GM21529 (cell line): ENCODE measurements around the gene DENND6A.
"Not testable (repeated sequence)": the region's sequence is repeated elsewhere in the genome, so short reads cannot be mapped to it uniquely, and the experiment has no call there.

Experiments used
- ATAC-seq: cut with Tn5 transposase; IDR thresholded peaks from one replicate; pipeline ENCODE4 v1.9.1; 2021; ENCODE audit not compliant: unreplicated experiment

The DENND6A gene

DNA sequence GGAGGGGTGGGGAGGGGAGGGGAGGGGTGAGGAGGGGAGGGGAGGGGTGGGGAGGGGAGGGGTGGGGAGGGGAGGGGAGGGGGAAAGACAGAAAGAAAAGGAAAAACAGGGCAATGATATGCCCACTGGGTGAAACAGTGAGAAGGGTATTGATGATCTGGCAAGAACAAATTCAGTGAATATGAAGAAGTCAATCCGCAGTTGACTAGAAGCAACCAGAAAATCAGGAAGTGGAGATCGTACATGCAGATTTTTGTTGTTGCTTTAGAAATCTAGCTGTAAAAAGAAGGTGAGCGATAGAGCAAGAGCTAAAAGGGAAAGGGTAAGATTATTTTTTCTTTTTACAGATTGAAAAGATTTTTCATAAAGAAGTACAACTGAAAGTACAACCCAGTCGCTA is 48.1 kb downstream of the DENND6A start:
- no peak for ATAC-seq

DNA sequence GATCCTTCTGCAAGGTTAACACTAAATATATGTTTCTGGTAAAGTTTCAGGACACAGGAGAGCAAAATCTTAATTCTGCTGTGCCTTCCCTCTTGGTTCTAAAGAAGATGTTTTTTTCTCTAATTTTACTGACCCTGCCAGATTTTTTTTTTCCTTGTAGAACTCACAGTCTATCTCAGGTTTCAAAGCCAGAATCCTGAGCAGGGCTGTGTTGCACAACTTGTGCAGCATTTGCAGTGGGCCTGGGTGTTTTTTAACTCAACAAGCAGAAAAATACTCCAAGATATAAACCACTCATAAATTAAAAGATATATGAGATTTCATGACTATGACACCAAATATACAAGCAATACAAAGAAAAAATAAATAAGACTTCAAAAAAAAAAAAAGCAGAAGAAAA is 55.5 kb downstream of the DENND6A start:
- ATAC-seq, result no peak

DNA sequence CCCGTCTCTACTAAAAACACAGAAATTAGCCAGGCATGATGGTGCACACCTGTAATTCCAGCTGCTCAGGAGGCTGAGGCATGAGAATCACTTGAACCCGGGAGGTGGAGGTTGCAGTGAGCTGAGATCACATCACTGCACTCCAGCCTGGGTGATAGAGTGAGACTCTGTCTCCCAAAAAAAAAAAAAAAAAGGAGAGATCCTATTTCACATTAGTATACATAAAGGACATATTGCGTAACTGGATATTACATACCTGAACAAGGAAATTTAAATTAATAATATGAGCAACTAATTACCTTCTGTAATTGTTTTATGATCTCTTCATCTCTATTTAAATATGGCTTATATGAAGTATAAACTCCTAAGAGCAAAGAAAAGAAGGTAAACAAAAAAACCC is 58.6 kb downstream of the DENND6A start:
- not testable (repeated sequence) for ATAC-seq

DNA sequence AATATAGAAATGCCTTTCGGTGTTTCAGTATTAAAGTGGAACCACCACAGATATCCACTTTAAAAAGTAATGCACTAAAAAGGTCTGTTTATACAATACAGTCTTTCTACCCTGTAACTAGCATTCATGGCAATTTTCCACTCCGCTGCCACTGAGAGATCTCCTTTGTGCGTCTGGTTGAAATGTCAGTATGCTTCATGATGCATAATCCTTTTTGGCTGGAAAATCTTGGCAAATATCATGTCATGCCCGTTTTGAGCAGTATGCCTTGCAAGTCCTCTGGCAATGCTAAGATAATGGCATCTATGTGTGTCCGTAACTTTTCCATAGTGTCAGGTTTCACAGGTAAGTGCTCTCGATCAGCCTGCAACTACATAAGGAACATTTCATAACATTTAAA is 64.9 kb downstream of the DENND6A start:
- no peak for ATAC-seq

DNA sequence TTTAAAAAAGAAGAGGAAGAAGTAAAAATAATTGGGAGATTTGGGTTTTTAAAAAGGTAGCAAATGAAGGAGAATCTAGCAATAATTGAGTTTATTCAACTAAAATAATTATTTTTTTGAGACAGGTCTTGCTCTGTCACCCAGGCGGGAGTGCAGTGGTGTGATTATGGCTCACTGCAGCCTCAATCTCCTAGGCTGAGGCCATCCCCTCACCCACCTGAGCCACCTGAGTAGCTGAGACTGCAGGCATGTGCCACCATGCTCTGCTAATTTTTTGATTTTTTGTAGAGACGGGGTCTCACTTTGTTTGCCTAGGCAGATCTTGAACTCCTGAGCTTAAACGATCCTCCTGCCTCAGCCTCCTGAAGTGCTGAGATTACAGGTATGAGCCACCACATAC is 68.1 kb downstream of the DENND6A start:
- no peak for ATAC-seq

DNA sequence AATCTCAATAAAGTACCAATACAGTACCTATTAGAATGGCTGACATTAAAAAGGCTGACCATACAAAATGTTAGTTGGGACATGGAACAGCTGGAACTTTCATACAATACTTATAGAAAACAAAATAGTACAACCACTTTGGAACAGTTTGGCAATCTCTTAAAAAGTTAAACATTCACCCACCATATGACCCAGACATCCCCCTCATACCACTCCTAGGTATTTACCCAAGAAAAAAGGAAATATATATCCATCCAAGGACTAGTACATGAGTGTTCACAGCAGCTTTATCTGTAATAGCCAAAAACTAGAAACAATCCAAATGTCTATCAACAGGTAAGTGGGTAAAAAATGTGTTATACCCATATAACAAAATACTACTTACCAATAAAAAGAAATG is 70.5 kb downstream of the DENND6A start:
- no peak for ATAC-seq

DNA sequence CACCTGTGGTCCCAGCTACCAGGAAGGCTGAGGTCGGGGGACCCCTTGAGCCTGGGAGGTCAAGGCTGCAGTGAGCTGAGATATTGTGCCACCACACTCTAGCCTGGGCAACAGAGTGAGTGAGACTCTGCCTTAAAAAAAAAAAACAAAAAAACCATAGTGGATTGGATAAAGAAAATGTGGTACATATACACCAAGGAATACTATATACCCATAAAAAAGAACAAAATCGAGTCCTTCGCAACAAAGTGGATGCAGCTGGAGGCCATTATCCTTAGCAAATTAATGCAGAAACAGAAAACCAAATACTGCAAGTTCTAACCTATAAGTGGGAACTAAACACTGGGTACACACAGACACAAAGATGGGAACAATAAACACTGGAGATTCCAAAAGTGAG is 75.1 kb downstream of the DENND6A start:
- no peak for ATAC-seq

DNA sequence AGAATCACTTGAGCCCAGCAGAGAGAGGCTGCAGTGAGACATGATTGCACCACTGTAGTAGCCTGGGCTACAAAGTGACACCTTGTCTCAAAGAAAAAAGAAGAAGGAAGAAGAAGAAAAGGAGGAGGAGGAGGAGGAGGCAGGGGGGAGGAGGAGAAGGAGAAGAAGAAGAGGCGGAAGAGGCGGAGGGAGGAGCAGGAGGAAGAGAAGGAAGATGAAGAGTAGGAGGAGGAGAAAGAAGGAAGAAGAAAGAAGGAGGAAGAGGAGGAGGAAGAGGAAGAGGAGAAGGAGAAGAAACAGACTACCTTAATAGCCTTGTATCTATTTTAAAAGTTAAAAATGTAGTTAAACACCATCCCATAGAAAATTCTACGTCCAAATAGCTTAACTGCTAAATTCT is 76.6 kb downstream of the DENND6A start:
- no peak for ATAC-seq

DNA sequence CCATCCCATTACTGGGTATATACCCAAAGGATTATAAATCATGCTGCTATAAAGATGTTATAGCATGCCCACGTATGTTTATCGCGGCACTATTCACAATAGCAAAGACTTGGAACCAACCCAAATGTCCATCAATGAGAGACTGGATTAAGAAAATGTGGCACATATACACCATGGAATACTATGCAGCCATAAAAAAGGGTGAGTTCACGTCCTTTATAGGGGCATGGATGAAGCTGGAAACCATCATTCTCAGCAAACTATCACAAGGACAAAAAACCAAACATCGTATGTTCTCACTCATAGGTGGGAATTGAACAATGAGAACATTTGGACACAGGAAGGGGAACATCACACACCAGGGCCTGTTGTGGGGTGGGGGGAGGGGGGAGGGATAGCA is 81.0 kb downstream of the DENND6A start:
- not testable (repeated sequence) for ATAC-seq

DNA sequence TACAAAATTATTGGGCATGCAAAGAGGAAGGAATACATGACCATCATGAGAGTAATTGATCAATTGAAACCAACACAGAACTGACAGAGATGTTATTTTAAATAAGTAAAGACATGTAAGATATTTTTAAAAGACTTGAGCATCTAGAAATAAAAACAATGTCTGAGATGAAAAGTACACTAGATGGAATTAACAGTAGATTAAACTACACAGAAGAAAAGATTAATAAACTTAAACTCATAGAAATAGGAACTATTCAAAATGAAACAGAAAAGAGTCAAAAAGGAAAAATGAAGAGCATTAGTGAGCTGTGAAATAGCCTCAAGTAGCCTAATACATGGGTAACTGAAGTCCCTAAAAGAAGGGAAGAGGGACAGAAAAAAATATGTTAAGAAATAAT is 87.2 kb downstream of the DENND6A start:
- ATAC-seq, result no peak

DNA sequence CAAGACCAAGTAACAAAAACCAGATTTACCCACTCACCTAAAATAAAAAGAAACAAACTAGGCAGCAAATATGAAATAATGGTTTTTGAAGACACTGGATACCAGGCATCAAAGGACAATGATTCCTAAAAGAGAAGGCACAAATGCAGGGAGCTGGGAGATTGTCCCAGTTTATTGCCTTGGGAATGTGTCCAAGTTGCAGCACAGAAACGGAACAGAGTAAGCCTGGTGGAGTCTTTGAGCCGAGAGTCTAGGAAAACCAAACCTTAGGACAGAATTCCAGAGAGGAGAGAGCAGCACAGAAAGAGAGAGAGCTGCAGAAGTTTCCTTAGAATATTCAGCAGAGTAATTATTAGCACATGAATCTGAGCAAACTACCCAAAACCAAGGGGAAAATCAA is 87.9 kb downstream of the DENND6A start:
- ATAC-seq, result no peak

DNA sequence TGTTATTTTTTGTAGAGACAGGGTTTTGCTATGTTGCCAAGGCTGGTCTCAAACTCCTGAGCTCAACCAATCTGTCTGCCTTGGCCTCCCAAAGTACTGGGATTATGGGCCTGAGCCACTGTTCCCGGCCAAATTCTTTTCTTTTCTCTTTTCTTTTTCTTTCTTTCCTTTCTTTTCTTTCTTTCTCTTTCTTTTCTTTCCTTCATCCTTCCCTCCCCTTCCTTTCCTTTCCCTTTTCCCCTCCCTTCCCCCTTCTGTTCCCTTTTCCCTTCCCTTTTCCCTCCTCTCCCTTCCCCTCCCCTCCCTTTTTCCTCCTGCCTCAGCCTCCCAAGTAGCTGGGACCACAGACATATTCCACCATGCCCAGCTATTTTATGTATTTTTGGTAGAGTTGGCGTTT is 92.7 kb downstream of the DENND6A start:
- no peak for ATAC-seq

DNA sequence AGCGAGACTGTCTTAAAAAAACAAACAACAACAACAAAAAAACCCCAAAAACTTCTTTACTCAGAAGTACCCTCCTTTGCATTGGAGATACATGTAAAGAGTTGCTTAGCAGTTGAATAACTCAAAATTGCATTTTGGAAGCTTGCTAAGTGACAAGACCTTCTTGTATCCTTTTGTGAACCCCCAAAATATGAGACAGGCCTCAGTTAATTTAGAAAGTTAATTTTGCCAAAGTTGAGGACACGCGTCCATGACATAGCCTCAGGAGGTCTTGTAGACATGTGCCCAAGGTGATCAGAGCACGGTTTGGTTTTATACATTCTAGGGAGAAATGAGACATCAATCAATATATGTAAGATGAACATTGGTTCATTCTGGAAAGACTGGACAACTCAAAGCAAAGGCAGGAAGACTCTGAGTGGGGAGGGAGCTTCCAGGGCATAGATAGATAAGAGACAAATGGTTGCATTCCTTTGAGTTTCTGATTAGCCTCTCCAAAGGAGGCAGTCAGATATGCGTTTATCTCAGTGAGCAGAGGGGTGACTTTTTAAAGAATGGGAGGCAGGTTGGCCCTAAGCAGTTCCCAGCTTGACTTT is 94.0 kb downstream of the DENND6A start:
- ATAC-seq, result no peak

DNA sequence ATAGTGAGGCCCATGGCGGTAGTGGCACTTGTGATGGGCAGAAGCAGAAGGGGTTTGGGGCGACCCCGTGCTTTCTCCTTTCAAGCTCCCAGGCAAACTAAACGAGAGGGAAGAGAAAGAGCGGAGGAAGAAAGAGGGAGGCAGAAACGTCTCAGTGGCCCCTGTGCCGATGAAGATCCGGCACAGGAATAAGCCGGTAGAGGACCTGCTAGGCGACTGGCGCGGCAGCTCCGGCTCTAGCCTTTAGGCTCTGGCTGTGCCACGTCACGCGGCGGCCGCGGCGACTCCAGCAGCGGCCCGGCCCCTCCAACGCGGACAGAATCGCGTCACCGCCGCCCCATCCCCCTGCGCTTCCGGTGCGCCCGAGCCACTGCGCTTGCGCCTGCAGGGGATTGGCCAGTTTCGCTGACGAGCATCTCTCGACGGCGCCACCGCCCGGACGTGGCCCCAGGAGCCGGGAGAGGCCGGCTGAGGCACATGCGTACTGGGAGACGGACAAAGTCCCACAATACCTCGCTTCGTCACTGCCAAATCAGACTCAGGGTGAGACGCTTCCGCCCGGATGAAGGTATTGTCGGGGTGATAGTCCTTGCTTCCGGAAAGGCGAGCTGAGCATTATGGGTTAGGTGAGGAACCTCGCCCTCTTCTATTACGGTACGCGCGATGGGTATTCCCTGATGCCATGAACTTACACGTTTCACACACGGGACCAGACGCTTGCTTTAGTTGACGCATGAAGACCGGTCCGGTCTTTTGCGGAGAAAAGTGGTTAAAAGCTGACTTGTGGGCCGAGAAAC is 95.6 kb downstream of the DENND6A start, which contains the start of gene ARF4:
TSS of gene ARF4 (minus strand) at position 218 of the 797 bp plus-strand sequence. CDS start at position 14, 204 bp downstream.
- peak; percentile 89 for ATAC-seq

DNA sequence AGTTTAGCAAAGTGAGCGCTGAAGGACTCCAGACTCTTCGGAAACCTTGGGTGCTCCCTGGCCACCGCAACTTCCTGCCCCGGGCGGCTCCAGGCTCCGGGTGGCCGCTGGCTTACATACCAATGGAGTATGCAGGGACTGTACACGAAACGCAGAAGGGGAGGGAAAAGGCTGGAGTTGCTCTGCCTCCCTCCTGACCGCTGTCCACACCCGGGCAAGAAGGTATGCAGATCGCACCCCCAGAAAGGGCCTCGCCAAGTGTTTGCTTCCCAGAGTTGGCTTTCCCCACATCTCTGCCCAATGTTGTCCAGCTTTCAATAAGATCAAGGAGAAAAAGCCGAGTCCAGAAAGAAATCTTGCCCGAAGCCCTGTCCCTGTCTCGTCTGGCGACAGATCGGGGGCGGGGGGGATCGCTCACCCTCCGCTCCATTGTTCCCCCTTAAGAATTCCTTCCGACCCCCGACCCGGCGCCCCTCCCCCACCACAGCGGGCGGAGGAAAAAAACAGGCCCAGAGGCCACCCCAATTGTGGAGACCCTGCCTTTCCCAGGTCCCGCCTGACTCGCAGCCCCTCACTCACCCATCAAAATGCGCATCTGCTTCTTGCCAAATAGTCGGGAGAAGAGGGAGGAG is 96.3 kb downstream of the DENND6A start:
- no peak for ATAC-seq

DNA sequence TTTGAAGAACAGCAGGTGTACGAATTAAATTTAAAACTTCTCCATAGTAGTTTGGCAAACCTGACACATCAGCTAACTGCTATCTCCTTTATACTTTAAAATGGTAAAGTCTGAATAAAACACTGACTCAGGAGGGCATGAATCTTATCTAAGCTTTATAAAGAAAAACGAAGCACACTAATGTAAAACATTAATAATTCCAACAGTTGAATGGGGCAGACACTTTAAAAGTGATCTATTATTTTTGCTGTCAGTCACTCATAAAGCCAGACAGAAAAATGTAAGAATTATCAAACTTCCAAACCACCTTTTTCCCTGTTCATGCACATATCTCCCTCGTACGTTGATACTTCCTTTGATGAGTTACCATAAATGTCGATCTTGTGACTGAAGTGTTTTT is 98.3 kb downstream of the DENND6A start:
- ATAC-seq, result no peak

DNA sequence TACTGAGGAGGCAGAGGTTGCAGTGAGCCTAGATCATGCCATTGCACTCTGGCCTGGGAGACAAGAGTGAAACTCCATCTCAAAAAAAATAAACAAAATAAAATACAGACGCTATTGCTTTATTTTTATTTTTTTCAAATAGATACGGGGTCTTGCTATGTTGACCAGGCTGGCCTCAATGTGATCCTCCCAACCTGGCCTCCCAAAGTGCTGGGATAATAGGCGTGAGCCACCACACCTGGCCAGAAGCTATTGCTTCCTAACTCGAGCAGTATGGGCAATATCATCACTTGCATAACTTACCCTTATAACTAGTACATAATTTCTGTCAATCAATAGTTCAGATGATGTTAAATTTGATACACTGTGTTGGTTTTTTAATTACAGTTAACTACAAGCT is 98.7 kb downstream of the DENND6A start:
- ATAC-seq, result no peak

DNA sequence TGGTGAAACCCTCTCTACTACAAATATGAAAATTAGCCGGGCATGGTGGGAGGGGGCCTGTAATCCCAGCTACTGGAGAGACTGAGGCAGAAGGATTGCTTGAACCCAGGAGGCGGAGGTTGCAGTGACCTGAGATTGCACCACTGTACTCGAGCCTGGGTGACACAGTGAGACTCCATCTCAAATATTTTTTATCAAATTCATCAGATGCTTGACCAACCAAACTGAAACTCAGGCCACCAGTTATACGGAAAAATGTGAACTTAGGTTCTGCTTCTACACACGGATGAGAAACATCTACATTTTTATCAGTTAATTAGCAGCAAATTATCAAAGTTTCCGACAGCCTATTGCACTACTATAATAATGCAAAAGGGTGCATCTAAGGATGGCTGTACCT is 100.6 kb downstream of the DENND6A start:
- no peak for ATAC-seq

DNA sequence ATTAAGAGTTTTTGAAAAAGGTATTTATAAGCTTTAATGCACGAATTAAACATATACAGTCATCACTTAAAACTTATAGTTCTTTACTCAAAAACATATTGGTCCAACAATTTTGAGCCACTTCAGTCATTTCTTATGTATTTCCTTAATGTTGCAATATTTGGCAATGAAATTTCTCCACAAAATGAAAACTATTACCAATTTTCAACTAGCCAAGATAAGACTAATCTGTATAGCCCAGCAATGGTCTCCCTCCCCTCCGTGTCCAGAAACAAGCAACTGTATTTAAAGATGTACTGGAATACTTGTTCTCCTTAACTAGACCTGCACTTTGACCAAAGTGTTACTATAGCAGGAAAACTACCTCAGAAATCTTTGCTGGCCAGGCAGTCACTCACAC is 105.0 kb downstream of the DENND6A start:
- ATAC-seq, result no peak

DNA sequence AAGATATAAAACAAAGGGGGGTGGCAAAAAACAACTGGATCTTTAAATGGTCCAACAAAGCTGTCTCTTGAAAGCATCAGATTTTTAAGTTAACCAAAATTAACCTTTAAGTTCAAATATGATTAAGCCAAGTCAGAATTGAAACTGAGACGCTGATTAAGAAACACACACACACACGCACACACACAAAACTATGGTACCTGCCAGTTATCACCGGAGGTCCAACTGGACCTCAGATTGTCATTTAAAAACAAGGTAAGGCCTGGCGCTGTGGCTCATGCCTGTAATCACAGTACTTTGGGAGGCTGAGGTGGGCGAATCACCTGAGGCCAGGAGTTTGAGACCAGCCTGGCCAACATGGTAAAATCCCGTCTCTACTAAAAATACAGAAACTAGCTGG is 106.1 kb downstream of the DENND6A start:
- ATAC-seq, result no peak

DNA sequence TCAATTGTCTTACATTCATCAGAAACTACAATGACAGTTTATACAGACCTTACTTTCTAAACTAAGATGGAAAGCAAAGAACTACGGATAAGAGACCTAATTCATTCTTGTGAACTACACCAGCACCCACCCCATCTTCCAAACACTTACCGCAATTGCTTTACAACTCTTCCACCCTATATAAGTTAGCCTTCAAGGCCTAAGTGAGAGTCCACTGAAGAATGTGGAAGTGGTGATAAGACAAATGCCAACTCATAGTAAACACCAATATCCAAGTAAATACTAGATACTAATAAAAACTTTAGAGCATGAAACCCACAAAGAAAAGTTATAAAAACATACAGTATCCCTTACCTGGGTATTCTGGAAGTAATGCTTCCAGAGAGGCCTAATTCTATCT is 109.3 kb downstream of the DENND6A start:
- no peak for ATAC-seq

DNA sequence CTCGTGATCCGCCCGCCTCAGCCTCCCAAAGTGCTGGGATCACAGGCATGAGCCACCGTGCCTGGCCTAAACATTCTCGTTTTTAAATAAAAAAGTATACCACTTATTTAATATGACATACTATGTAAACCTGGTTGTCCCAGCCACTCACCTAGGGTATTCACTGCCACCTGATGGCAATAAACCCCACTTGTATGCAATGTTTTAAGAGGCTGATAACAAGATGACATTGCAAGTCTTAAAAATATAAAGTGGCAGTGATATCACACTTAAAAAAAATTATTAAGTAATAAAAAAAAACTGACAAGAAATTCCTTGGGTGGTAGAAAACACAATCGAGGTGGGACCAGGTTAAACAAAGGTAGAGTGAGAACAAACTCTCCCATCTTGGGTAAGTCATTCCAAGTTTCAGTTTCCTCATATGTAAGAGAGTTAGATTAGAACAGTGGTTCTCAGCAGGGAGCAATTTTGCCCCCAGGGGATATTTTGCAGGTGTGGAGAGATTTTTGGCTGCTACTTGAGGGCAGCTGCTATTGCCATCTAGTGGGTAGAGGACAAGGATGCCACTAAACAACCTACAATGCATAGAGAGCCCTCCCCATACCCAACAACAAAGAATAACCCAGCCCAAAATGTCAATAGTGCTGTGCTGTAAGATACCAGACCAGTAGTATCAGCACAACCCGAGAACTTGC is 110.3 kb downstream of the DENND6A start:
- ATAC-seq, result no peak
